Panc1 (cell line): ENCODE data around the gene ARHGEF12. TPM values are rescaled to one million over a fixed set of nuclear protein-coding genes. Genes with fewer than 3 reads are reported as not detected.

Experiments
- ATAC-seq: fragments of 200-7000 bp; cut with Tn5 transposase; 2 replicates; pipeline ENCODE4 v1.9.1; 2020; ENCODE audit warnings: mild to moderate bottlenecking, moderate library complexity
- BruUV-seq: library from RNA; stranded (reverse); fragments of 400-500 nt; replicated peaks from 2 replicates; lab custom pipeline; 2021; lab: Mats Ljungman, UMichigan
- CTCF ChIA-PET: fragments of 300-600 bp; sonication (Branson Sonifier 250); formaldehyde crosslinking; loops from one replicate; lab custom pipeline; 2022; ENCODE audit warnings: antibody characterized with exemption; lab: Charles Lee
- POLR2A ChIA-PET: fragments of 300-600 bp; sonication (Branson Sonifier 250); formaldehyde crosslinking; loops from one replicate; lab custom pipeline; 2022; ENCODE audit warnings: antibody characterized with exemption; lab: Charles Lee
- DNase-seq: peaks from one replicate; pipeline ENCODE4 v3.0.0-alpha.2; 2010; ENCODE audit warnings: low read depth, low spot score
- H3K27ac ChIP-seq: 2 replicates; pipeline ENCODE4 v1.5.1; 2011; ENCODE audit warnings: mild to moderate bottlenecking, low read length, inconsistent platforms
- H3K27me3 ChIP-seq: fragments of 200-500 bp; sonication (Bioruptor generic); 2 replicates; pipeline ENCODE4 v1.6.0; 2014; ENCODE audit warnings: low read length, inconsistent platforms; ENCODE audit not compliant: control insufficient read depth, insufficient read depth
- H3K36me3 ChIP-seq: fragments of 200-500 bp; sonication (Bioruptor generic); 2 replicates; pipeline ENCODE4 v1.5.1; 2014; ENCODE audit warnings: inconsistent platforms, mild to moderate bottlenecking, low read length, moderate library complexity; ENCODE audit not compliant: control insufficient read depth, insufficient read depth
- H3K4me1 ChIP-seq: 2 replicates; pipeline ENCODE4 v1.5.1; 2011; ENCODE audit warnings: inconsistent platforms, mild to moderate bottlenecking, low read length, moderate library complexity; ENCODE audit not compliant: control insufficient read depth, insufficient read depth
- H3K4me3 ChIP-seq, 2 experiments: 2 replicates each; pipeline ENCODE4 v1.5.1; 2011 to 2012; ENCODE audit warnings: low read depth in 2 of 2, low read length in 2 of 2, mild to moderate bottlenecking in 2 of 2, inconsistent platforms in 1 of 2, moderate library complexity in 1 of 2
- H3K9me3 ChIP-seq: fragments of 200-500 bp; sonication (Bioruptor generic); 2 replicates; pipeline ENCODE4 v1.5.1; 2014; ENCODE audit warnings: low read depth, mild to moderate bottlenecking, inconsistent platforms, low read length, moderate library complexity; ENCODE audit not compliant: control insufficient read depth, insufficient read depth
- CTCF ChIP-seq: fragments of 450-650 bp; IDR thresholded peaks from 2 replicates; pipeline ENCODE4 v1.5.1; 2017; ENCODE audit warnings: mild to moderate bottlenecking
- POLR2AphosphoS5 ChIP-seq: IDR thresholded peaks from 2 replicates; pipeline ENCODE4 v1.6.1; 2012; ENCODE audit warnings: mild to moderate bottlenecking, low read depth, low read length, moderate library complexity
- REST ChIP-seq, 2 experiments: IDR thresholded peaks; 2 replicates each; pipeline ENCODE4 v1.6.1; 2011 to 2012; ENCODE audit warnings: low read depth in 2 of 2, control low read depth in 1 of 2, low read length in 1 of 2, mild to moderate bottlenecking in 1 of 2, moderate library complexity in 1 of 2; ENCODE audit not compliant: insufficient read depth in 1 of 2
- SIN3A ChIP-seq: IDR thresholded peaks from 2 replicates; pipeline ENCODE4 v1.6.1; 2012; ENCODE audit warnings: low read depth, mild to moderate bottlenecking, low read length, moderate library complexity, borderline replicate concordance; ENCODE audit not compliant: insufficient read depth
- TCF7L2 ChIP-seq: IDR thresholded peaks from 2 replicates; pipeline ENCODE4 v1.6.1; 2011; ENCODE audit warnings: mild to moderate bottlenecking, low read depth, low read length, inconsistent platforms
- in situ Hi-C: cut with HindIII; loops from 2 replicates; pipeline ENCODE4 v1.10.0; 2016; ENCODE audit warnings: low sequenced_read_pairs, low pct_unique_long_range_greater_than_20kb
- intact Hi-C: fragments of 100-400 bp; cut with micrococcal nuclease; formaldehyde crosslinking; loops from one replicate; pipeline ENCODE4 v1.10.0; 2022; ENCODE audit not compliant: unreplicated experiment
- total RNA-seq: library from RNA; stranded (reverse); gene quantifications from one replicate; pipeline ENCODE4 v1.2.1, GENCODE V29; 2021; ENCODE audit not compliant: unreplicated experiment

Gene ARHGEF12
- total RNA-seq, 1 experiment from 2014 or later = 182 TPM

- intact Hi-C loops = no loop called here
- in situ Hi-C loops = no loop called here
Measured at GRCh38 chr11:120395778-120396177, 59.6 kb downstream of the ARHGEF12 start.

GRCh38 chr11:120398132-120398531, 61.9 kb downstream of the ARHGEF12 start:
- Histone ChIP-seq H3K27me3 (no peaks in the 10 kb centered on the region), H3K4me1 (peaks cover 67% of the 10 kb centered on the region), H3K36me3 (no peaks in the 10 kb centered on the region), H3K27ac (peak overlapping the region; percentile 75), H3K9me3 (peaks cover 6% of the 10 kb centered on the region; the same call in 1 of the 2 replicates), H3K4me3 (no peak overlapping the region)
- no peak for ATAC-seq
- CTCF ChIA-PET = no interaction called here
- no TSS peak for BruUV-seq
- in situ Hi-C loops = no loop called here
- POLR2A ChIA-PET = no interaction called here
- no peak for DNase-seq
- intact Hi-C loops = no loop called here
- TF ChIP-seq POLR2AphosphoS5 = no peak
- no peak for TF ChIP-seq SIN3A
- no peak for TF ChIP-seq REST (IDR thresholded peaks at IDR 0.05; ENCODE audit: insufficient read depth in 1 of 2, low read depth in 2 of 2, low read length in 1 of 2)
- TF ChIP-seq TCF7L2 = no peak
- TF ChIP-seq CTCF = no peak

More at GRCh38 chr11:120395778-120396177, 59.6 kb downstream of the ARHGEF12 start:
- ChIA-PET CTCF (no interaction called here), POLR2A (no interaction called here)
- no peak for TF ChIP-seq SIN3A
- no peak for TF ChIP-seq POLR2AphosphoS5
- no peak for TF ChIP-seq CTCF
- no peak for TF ChIP-seq REST (IDR thresholded peaks at IDR 0.05; ENCODE audit: insufficient read depth in 1 of 2, low read depth in 2 of 2, low read length in 1 of 2)
- no peak for TF ChIP-seq TCF7L2
- no peaks in the 10 kb centered on the region for H3K36me3 ChIP-seq
- no peak for DNase-seq
- H3K4me1 ChIP-seq = peaks cover 54% of the 10 kb centered on the region
- no peak for ATAC-seq
- peaks cover 16% of the 10 kb centered on the region; the same call in 1 of the 2 replicates for H3K9me3 ChIP-seq
- peak overlapping the region; percentile 75 for H3K27ac ChIP-seq
- no peaks in the 10 kb centered on the region for H3K27me3 ChIP-seq
- no peak overlapping the region for H3K4me3 ChIP-seq
- no TSS peak for BruUV-seq
